ENCODE measurements around the gene DLEU7.

The DLEU7 gene

GRCh38 chr13:50871405-50871804 lies 27.9 kb upstream of the DLEU7 start:
- no peak overlapping the region for H3K27ac ChIP-seq
- no peaks in the 10 kb centered on the region for H3K36me3 ChIP-seq
- no peaks in the 10 kb centered on the region for H3K9me3 ChIP-seq (ENCODE audit: severe bottlenecking)
- H3K27me3 ChIP-seq (ENCODE audit: insufficient read depth, low read depth, severe bottlenecking): no peaks in the 10 kb centered on the region
- TF ChIP-seq CTCF (IDR thresholded peaks at IDR 0.05; ENCODE audit: low read depth, low read length): no peak
- no peak overlapping the region for H3K4me3 ChIP-seq (ENCODE audit: low read depth, low read length)
- no peak for DNase-seq

GRCh38 chr13:50867637-50867945 lies 24.1 kb upstream of the DLEU7 start:
- H3K9me3 ChIP-seq (ENCODE audit: severe bottlenecking): no peaks in the 10 kb centered on the region
- H3K36me3 ChIP-seq: no peaks in the 10 kb centered on the region
- no peak overlapping the region for H3K27ac ChIP-seq
- DNase-seq: no peak
- TF ChIP-seq CTCF (IDR thresholded peaks at IDR 0.05; ENCODE audit: low read depth, low read length): no peak
- H3K27me3 ChIP-seq (ENCODE audit: insufficient read depth, low read depth, severe bottlenecking): no peaks in the 10 kb centered on the region
- H3K4me3 ChIP-seq (ENCODE audit: low read depth, low read length): no peak overlapping the region

GRCh38 chr13:50866817-50867636 lies 23.5 kb upstream of the DLEU7 start:
- no peak overlapping the region for H3K4me3 ChIP-seq (ENCODE audit: low read depth, low read length)
- H3K27me3 ChIP-seq (ENCODE audit: insufficient read depth, low read depth, severe bottlenecking): no peaks in the 10 kb centered on the region
- H3K9me3 ChIP-seq (ENCODE audit: severe bottlenecking): no peaks in the 10 kb centered on the region
- no peak overlapping the region for H3K27ac ChIP-seq
- no peak for TF ChIP-seq CTCF (IDR thresholded peaks at IDR 0.05; ENCODE audit: low read depth, low read length)
- DNase-seq: no peak
- no peaks in the 10 kb centered on the region for H3K36me3 ChIP-seq

GRCh38 chr13:50864492-50864891 lies 21.0 kb upstream of the DLEU7 start:
- Histone ChIP-seq H3K27ac (no peak overlapping the region), H3K4me3 (ENCODE audit: low read depth, low read length) (no peak overlapping the region), H3K9me3 (ENCODE audit: severe bottlenecking) (no peaks in the 10 kb centered on the region), H3K36me3 (no peaks in the 10 kb centered on the region), H3K27me3 (ENCODE audit: insufficient read depth, low read depth, severe bottlenecking) (no peaks in the 10 kb centered on the region)
- no peak for DNase-seq
- no peak for TF ChIP-seq CTCF (IDR thresholded peaks at IDR 0.05; ENCODE audit: low read depth, low read length)

- DNase-seq: no peak
- no peaks in the 10 kb centered on the region for H3K27me3 ChIP-seq (ENCODE audit: insufficient read depth, low read depth, severe bottlenecking)
- H3K4me3 ChIP-seq (ENCODE audit: low read depth, low read length): no peak overlapping the region
- no peak overlapping the region for H3K27ac ChIP-seq
- TF ChIP-seq CTCF (IDR thresholded peaks at IDR 0.05; ENCODE audit: low read depth, low read length): no peak
- H3K36me3 ChIP-seq: no peaks in the 10 kb centered on the region
- no peaks in the 10 kb centered on the region for H3K9me3 ChIP-seq (ENCODE audit: severe bottlenecking)
Observed at GRCh38 chr13:50855681-50856080, 12.2 kb upstream of the DLEU7 start.

- Histone ChIP-seq H3K36me3 (no peaks in the 10 kb centered on the region), H3K9me3 (ENCODE audit: severe bottlenecking) (no peaks in the 10 kb centered on the region), H3K4me3 (ENCODE audit: low read depth, low read length) (no peak overlapping the region), H3K27ac (no peak overlapping the region), H3K27me3 (ENCODE audit: insufficient read depth, low read depth, severe bottlenecking) (no peaks in the 10 kb centered on the region)
- TF ChIP-seq CTCF (IDR thresholded peaks at IDR 0.05; ENCODE audit: low read depth, low read length): no peak
- DNase-seq: no peak
Observed at GRCh38 chr13:50850445-50850844, 7.0 kb upstream of the DLEU7 start.

All from WERI-Rb-1 (cell line).